Keratinocyte (primary cell): Measurements from ENCODE around the gene PHLPP2. TPM values are rescaled to one million over a fixed set of nuclear protein-coding genes. Genes with fewer than 3 reads are reported as not detected.

Source experiments
- DNase-seq: peaks from one replicate; pipeline ENCODE4 v3.0.0-alpha.2; 2011; ENCODE audit warnings: low read depth, missing footprints, low spot score
- FAIRE-seq: peaks from 2 replicates; lab custom pipeline; 2011; peaks lifted over from hg19 to GRCh38; lab: Jason Lieb, UNC
- H2AFZ ChIP-seq: 2 replicates; pipeline ENCODE4 v1.6.0; 2012; ENCODE audit warnings: low read length, control low read depth, inconsistent platforms; ENCODE audit not compliant: control insufficient read depth
- H3K27ac ChIP-seq: 2 replicates; pipeline ENCODE4 v1.5.1; 2011; ENCODE audit warnings: low read length; ENCODE audit not compliant: control insufficient read depth, insufficient read depth
- H3K27me3 ChIP-seq: 3 replicates; pipeline ENCODE4 v1.6.0; 2011; ENCODE audit warnings: low read length; ENCODE audit not compliant: control insufficient read depth, insufficient read depth; ENCODE audit errors: extremely low read depth
- H3K36me3 ChIP-seq, 2 experiments: 2 replicates in 1 of 2; 3 replicates in 1 of 2; pipeline ENCODE4 v1.5.1; 2011; ENCODE audit warnings: low read length in 2 of 2, mild to moderate bottlenecking in 1 of 2; ENCODE audit not compliant: control insufficient read depth in 2 of 2, insufficient read depth in 2 of 2; ENCODE audit errors: extremely low read depth in 1 of 2
- H3K4me1 ChIP-seq: 3 replicates; pipeline ENCODE4 v1.5.1; 2011; ENCODE audit warnings: low read length; ENCODE audit not compliant: control insufficient read depth, insufficient read depth; ENCODE audit errors: extremely low read depth
- H3K4me2 ChIP-seq: 3 replicates; pipeline ENCODE4 v1.6.0; 2011; ENCODE audit warnings: low read depth, low read length; ENCODE audit not compliant: control insufficient read depth, insufficient read depth; ENCODE audit errors: extremely low read depth
- H3K4me3 ChIP-seq, 3 experiments: fragments of 200-600 bp in 1 of 3; sonication (generic) in 1 of 3; 2 replicates in 2 of 3; 3 replicates in 1 of 3; pipeline ENCODE4 v1.5.1; 2011 to 2016; ENCODE audit warnings: low read length in 3 of 3, mild to moderate bottlenecking in 3 of 3, control low read depth in 2 of 3, inconsistent platforms in 1 of 3, low read depth in 1 of 3, mixed read lengths in 1 of 3, mixed run types in 1 of 3, moderate library complexity in 1 of 3; ENCODE audit not compliant: control insufficient read depth in 2 of 3, insufficient read depth in 2 of 3; ENCODE audit errors: extremely low read depth in 1 of 3
- H3K79me2 ChIP-seq: 2 replicates; pipeline ENCODE4 v1.6.0; 2012; ENCODE audit warnings: low read length; ENCODE audit not compliant: control insufficient read depth, insufficient read depth
- H3K9ac ChIP-seq: 3 replicates; pipeline ENCODE4 v1.6.0; 2011; ENCODE audit warnings: low read length; ENCODE audit not compliant: control insufficient read depth, insufficient read depth; ENCODE audit errors: extremely low read depth
- H3K9me1 ChIP-seq: 3 replicates; pipeline ENCODE4 v1.6.0; 2011; ENCODE audit warnings: low read length; ENCODE audit not compliant: control insufficient read depth, insufficient read depth; ENCODE audit errors: extremely low read depth
- H3K9me3 ChIP-seq: 2 replicates; pipeline ENCODE4 v1.5.1; 2012; ENCODE audit warnings: low read depth, low read length; ENCODE audit not compliant: control insufficient read depth
- H4K20me1 ChIP-seq: 3 replicates; pipeline ENCODE4 v1.6.0; 2011; ENCODE audit warnings: low read length; ENCODE audit not compliant: control insufficient read depth, insufficient read depth; ENCODE audit errors: extremely low read depth
- CTCF ChIP-seq, 3 experiments: IDR thresholded peaks in 1 of 3; conservative IDR thresholded peaks in 1 of 3; optimal IDR thresholded peaks in 1 of 3; 2 replicates in 2 of 3; 3 replicates in 1 of 3; pipeline versions ENCODE3 to v1.5.1; 2011; ENCODE audit warnings: low read length in 3 of 3, mild to moderate bottlenecking in 3 of 3, moderate library complexity in 2 of 3, control low read depth in 1 of 3, inconsistent platforms in 1 of 3; ENCODE audit not compliant: insufficient read depth in 2 of 3; ENCODE audit errors: extremely low read depth in 1 of 3
- EZH2 ChIP-seq: IDR thresholded peaks from one replicate; pipeline ENCODE4 v1.6.1; 2012; ENCODE audit warnings: inconsistent platforms, mild to moderate bottlenecking, low read length, moderate library complexity
- dilution Hi-C: fragments of 300-500 bp; cut with MboI; formaldehyde crosslinking; loops from one replicate; pipeline ENCODE4 v1.7.0; 2020; ENCODE audit warnings: low sequenced_read_pairs; ENCODE audit not compliant: extremely low pct_ligation_motif_present
- polyA plus RNA-seq, 5 experiments: library from polyadenylated mRNA; depleted of rRNA in 3 of 5; stranded (reverse) in 3 of 5; stranded (forward) in 1 of 5; unstranded in 1 of 5; fragments of >200 nt; gene quantifications; 1 replicate in 1 of 5; 2 replicates in 3 of 5; 3 replicates in 1 of 5; pipeline versions ENCODE4 v1.2.1 to v1.2.3, GENCODE V29; 2011 to 2012; ENCODE audit warnings: missing spikeins in 2 of 5, low read depth in 1 of 5, low replicate concordance in 1 of 5

PHLPP2 gene
- polyA plus RNA-seq, 1 donor (not counting 4 experiments of a cell fraction or from before 2014, with no cell fraction given) = 6.5 TPM

GRCh38 chr16:71693164-71693563 is 31.3 kb downstream of the PHLPP2 start:
- peaks cover 2% of the 10 kb centered on the region for H3K79me2 ChIP-seq
- H3K4me1 ChIP-seq = no peaks in the 10 kb centered on the region
- H3K9ac ChIP-seq = no peak overlapping the region
- no peak overlapping the region for H3K27ac ChIP-seq
- no peak for TF ChIP-seq EZH2
- TF ChIP-seq CTCF (optimal IDR thresholded peaks at IDR 0.05 in 1 of 3, IDR thresholded peaks at IDR 0.05 in 1 of 3, conservative IDR thresholded peaks at IDR 0.05 in 1 of 3; ENCODE audit: extremely low read depth in 1 of 3, insufficient read depth in 2 of 3, low read length in 3 of 3) = no peak
- H3K9me1 ChIP-seq = no peaks in the 10 kb centered on the region
- no peaks in the 10 kb centered on the region for H4K20me1 ChIP-seq
- no peaks in the 10 kb centered on the region for H3K9me3 ChIP-seq
- FAIRE-seq = no peak
- no peak overlapping the region for H3K4me2 ChIP-seq
- H3K4me3 ChIP-seq = no peak overlapping the region
- H3K27me3 ChIP-seq = no peaks in the 10 kb centered on the region
- no peak overlapping the region for H2AFZ ChIP-seq
- dilution Hi-C loops = no loop called here
- H3K36me3 ChIP-seq = peaks cover 4 to 5% of the 10 kb centered on the region in 2 experiments
- DNase-seq = no peak

- DNase-seq (no peak), FAIRE-seq (no peak)
- Histone ChIP-seq H2AFZ (no peak overlapping the region), H4K20me1 (no peaks in the 10 kb centered on the region), H3K4me1 (no peaks in the 10 kb centered on the region), H3K27ac (no peak overlapping the region), H3K9ac (no peak overlapping the region), H3K9me1 (no peaks in the 10 kb centered on the region), H3K36me3 (peaks cover 4 to 7% of the 10 kb centered on the region in 2 experiments), H3K79me2 (peaks cover 2% of the 10 kb centered on the region), H3K4me3 (no peak overlapping the region), H3K27me3 (no peaks in the 10 kb centered on the region), H3K9me3 (no peaks in the 10 kb centered on the region), H3K4me2 (no peak overlapping the region)
- dilution Hi-C loops = no loop called here
- TF ChIP-seq CTCF (optimal IDR thresholded peaks at IDR 0.05 in 1 of 3, IDR thresholded peaks at IDR 0.05 in 1 of 3, conservative IDR thresholded peaks at IDR 0.05 in 1 of 3; ENCODE audit: extremely low read depth in 1 of 3, insufficient read depth in 2 of 3, low read length in 3 of 3) = no peak
- TF ChIP-seq EZH2 = no peak
Measured at GRCh38 chr16:71689901-71690300, 34.6 kb downstream of the PHLPP2 start.
